HUES6 (cell line): ENCODE data around the gene PITX2.

Experiments
- H3K27ac ChIP-seq: 2 replicates; pipeline ENCODE4 v1.7.0; 2013; ENCODE audit warnings: low read depth, mild to moderate bottlenecking, low read length, inconsistent platforms
- H3K27me3 ChIP-seq: 2 replicates; pipeline ENCODE4 v1.6.1; 2013; ENCODE audit warnings: low read length; ENCODE audit not compliant: control insufficient read depth, insufficient read depth
- H3K36me3 ChIP-seq: 2 replicates; pipeline ENCODE4 v1.6.1; 2013; ENCODE audit warnings: low read length; ENCODE audit not compliant: control insufficient read depth, insufficient read depth
- H3K4me1 ChIP-seq: 2 replicates; pipeline ENCODE4 v1.6.1; 2013; ENCODE audit warnings: low read length; ENCODE audit not compliant: control insufficient read depth, insufficient read depth
- H3K4me3 ChIP-seq: 2 replicates; pipeline ENCODE4 v1.5.1; 2013; ENCODE audit warnings: low read depth, low read length
- H3K9ac ChIP-seq: one replicate; pipeline ENCODE4 v1.6.1; 2013; ENCODE audit warnings: mild to moderate bottlenecking, low read length
- H3K9me3 ChIP-seq: 2 replicates; pipeline ENCODE4 v1.6.1; 2013; ENCODE audit warnings: low read depth, low read length; ENCODE audit not compliant: control insufficient read depth, insufficient read depth

Gene PITX2

DNA sequence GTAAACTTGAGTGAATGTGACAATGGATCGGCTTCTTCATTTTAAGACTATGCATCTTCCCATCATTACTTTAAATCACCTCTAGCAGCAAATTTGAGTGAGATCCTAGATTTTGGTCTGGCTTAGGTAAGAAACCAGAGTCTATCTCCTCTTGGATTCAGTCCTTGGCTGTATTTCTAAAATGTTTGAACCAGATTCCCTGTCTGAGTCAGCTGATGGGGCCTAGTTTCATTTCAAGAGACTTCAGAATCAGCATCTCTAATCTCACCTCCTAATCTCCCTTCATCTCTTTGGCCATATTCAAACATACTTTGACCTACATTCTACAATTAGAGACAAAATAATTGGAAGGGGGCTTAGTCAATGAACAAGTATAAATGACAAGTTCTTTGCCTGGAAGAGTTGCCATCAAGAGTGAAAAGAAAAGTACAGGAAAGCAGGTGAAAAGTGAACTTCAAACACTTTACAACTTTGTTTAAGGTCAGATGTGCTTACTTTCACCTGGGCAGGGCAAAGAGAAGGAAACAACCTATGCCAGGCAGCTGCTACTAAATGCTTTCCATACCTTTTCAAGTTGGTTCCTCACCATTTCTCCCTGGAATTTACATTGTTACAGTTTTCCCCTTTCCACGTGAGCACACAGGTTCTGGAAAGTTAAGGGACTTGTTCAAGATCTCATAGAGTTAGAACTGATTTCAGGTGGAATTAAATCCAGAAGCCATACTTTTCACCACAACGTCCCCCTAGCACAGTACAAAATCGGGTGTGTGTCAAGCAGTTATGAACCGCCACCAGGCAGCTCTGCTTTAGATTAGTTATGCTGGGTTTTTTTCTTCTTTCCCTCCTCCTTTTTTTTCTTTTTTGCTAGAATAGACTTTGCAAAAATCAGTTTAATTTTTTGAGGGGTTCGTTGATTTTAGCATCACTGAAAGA, 30.7 kb upstream of the PITX2 start:
- no peak overlapping the region for H3K27ac ChIP-seq

DNA sequence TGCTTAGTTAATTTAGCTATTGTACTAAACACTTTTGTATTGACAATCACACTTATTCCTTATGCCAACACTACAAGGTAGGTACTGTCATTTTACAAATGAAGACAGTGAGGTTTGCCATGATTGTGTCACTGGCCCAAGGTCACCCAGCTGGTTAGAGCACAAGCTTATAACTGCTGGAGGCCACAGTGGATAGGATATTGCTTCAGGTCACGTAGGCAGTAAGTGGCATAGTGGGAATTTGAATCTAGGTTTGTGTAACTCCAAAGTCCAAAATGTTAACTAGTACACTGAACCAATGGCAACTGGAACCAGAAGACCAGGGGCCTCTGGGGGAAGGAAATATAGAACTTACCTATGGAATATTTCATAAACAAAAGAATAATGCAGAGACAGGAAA, 21.1 kb upstream of the PITX2 start:
- H3K27me3 ChIP-seq, result peaks cover 43% of the 10 kb centered on the region

More for the DNA sequence above, 30.7 kb upstream of the PITX2 start:
- Histone ChIP-seq H3K36me3 (no peaks in the 10 kb centered on the region), H3K9ac (no peak overlapping the region), H3K9me3 (peaks cover 7% of the 10 kb centered on the region), H3K4me1 (no peaks in the 10 kb centered on the region), H3K27me3 (no peaks in the 10 kb centered on the region), H3K4me3 (no peak overlapping the region)

DNA sequence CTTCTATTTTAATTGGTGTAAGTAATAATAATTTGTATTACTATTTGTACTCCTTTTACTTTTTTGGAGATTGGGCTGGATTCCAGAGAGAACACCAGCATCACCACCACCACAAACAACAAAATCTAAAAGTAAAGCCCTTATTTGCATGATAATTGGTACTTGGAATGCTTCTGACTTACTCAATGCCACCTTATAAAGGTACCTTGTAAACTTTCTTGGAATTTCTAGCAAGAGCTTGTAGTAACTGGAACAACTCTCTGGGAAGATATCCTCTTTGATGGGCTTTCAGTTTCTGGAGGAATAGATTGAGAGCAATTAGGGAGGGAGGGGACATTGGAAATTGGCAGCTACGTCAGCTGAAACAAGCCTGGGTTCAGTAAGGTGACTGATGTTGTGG, 20.2 kb upstream of the PITX2 start:
- Histone ChIP-seq H3K9ac (no peak overlapping the region), H3K27ac (no peak overlapping the region), H3K4me1 (peaks cover 52% of the 10 kb centered on the region), H3K4me3 (0 out of 2 replicates have a peak overlapping the region, but pooled peaks have one; percentile 7), H3K27me3 (peaks cover 52% of the 10 kb centered on the region), H3K9me3 (no peaks in the 10 kb centered on the region), H3K36me3 (no peaks in the 10 kb centered on the region)

More for the DNA sequence above, 21.1 kb upstream of the PITX2 start:
- Histone ChIP-seq H3K9ac (no peak overlapping the region), H3K36me3 (no peaks in the 10 kb centered on the region), H3K4me1 (peaks cover 43% of the 10 kb centered on the region), H3K4me3 (no peak overlapping the region), H3K9me3 (no peaks in the 10 kb centered on the region), H3K27ac (no peak overlapping the region)

DNA sequence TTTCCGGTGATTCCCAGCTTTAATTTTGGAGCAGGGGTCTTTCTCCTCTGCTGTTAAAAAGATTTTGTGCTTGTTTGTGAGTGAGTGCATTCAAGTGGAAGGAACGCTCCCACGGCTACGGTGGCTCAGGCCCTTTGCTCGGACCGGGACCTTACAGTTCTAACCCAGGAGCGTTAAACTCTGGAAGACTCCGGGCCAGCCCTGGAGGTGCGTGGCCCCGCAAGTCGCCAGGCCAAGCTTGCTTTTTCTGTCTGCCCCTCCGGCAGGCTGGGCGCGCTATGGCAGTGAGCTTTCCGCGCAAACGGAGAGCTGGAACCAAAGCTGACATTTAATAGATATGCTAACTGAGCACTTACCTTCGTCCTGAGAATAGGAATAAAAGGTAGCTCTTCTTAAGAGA, 18.3 kb upstream of the PITX2 start:
- Histone ChIP-seq H3K36me3 (no peaks in the 10 kb centered on the region), H3K4me3 (peak overlapping the region; percentile 84), H3K27me3 (peaks cover 71% of the 10 kb centered on the region), H3K27ac (no peak overlapping the region), H3K4me1 (peaks cover 57% of the 10 kb centered on the region), H3K9ac (no peak overlapping the region), H3K9me3 (no peaks in the 10 kb centered on the region)

DNA sequence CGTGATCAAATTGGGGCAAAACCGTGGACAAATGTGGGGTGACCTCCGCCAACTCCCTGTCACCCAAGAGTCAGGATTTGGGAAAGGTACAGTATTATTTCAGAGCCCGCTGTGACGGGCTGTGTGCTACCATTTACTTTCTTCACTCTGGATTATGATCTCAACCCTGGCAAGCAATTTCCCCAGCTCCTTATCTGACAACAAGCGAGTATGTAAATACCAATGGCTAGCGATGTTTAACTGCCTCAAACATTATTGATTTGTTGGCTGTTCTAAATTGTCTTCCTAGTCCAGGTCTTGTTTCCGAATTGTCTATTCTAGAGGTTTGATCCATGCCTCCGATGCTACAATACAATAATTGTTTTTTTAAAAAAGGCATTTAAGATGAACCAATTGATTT, 17.7 kb upstream of the PITX2 start:
- peaks cover 57% of the 10 kb centered on the region for H3K4me1 ChIP-seq
- no peaks in the 10 kb centered on the region for H3K9me3 ChIP-seq
- H3K9ac ChIP-seq, result no peak overlapping the region
- no peaks in the 10 kb centered on the region for H3K36me3 ChIP-seq
- H3K4me3 ChIP-seq, result peak overlapping the region; percentile 84
- no peak overlapping the region for H3K27ac ChIP-seq
- peaks cover 77% of the 10 kb centered on the region for H3K27me3 ChIP-seq

DNA sequence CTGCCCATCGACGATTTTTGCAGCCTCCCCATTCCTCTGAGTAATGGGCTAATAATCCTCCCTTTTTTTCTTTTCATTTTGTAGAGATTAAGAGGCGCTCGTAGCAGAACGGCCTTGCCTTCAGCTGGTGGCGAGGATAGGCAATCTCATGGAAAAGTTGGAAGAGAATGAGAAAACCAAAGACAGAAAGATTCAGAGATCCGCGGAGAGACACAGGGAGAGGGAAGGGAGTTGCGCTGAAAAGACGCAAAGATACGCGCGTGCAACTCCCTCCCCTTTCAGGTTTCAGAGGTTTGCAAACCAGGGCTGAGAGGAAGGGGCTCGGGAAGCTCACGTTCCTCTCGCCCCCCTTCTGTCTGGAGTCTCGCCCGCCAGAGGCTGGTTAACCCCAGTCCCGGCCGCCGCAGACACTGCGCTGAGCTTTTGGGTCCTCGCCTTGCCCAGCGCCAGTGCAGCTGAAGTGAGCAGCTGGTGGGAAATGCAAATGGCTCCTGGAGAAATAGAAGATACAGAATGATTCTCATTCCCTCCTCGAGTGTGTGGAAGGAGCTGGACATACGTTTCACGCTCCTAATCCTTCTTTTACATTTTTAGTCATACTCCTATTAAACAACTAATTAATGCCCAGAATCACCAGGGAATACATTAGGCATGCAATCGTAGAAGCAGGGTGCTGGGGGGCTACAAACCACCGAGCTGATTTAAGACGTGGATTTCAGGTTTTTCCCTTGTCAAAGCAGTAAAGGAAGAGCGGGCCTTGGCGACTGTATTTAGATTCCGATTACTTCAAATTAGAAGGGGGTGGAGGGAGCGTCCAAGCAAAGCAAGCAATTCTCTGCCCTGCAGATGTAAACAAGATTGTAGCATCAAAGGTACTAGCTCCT, 16.6 kb upstream of the PITX2 start:
- no peak overlapping the region for H3K27ac ChIP-seq
- no peaks in the 10 kb centered on the region for H3K9me3 ChIP-seq
- H3K9ac ChIP-seq, result no peak overlapping the region
- H3K4me3 ChIP-seq, result peak overlapping the region; percentile 84
- no peaks in the 10 kb centered on the region for H3K36me3 ChIP-seq
- H3K27me3 ChIP-seq, result peaks cover 89% of the 10 kb centered on the region
- H3K4me1 ChIP-seq, result peaks cover 63% of the 10 kb centered on the region

DNA sequence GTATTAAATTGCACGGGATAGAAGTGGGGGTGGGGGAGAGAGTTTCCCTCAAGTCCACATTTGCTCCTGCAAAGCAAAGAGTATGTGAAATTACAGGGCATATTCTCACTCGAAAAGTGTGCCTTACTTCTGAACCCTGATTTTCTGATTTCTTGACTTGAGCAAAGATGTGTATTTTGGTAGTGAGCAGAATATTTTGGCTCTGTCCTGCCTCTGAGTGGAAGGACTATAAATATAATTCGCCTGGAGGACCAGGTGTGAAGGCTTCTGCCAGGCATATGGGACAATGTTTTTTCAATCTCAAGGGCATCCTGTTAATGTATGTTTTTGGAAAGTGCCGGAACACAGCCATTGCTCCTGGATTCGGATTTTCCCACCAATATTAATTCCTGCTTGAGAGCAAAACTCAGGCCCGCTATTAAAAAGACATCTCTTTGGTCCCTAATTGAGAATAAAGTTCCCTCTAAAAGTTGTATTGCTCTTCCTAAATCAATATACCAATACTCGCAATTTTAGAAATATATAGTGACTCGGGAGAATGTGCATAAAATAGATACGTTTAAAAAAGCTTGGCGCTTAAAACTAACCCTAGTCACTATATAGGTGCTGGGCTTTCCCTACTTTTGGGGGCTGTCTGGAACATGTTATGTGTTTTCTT, 15.3 kb upstream of the PITX2 start:
- Histone ChIP-seq H3K4me3 (peak overlapping the region; percentile 84), H3K9me3 (no peaks in the 10 kb centered on the region), H3K4me1 (peaks cover 65% of the 10 kb centered on the region), H3K36me3 (no peaks in the 10 kb centered on the region), H3K27ac (no peak overlapping the region), H3K27me3 (peaks cover 98% of the 10 kb centered on the region), H3K9ac (peak overlapping the region; percentile 13)

DNA sequence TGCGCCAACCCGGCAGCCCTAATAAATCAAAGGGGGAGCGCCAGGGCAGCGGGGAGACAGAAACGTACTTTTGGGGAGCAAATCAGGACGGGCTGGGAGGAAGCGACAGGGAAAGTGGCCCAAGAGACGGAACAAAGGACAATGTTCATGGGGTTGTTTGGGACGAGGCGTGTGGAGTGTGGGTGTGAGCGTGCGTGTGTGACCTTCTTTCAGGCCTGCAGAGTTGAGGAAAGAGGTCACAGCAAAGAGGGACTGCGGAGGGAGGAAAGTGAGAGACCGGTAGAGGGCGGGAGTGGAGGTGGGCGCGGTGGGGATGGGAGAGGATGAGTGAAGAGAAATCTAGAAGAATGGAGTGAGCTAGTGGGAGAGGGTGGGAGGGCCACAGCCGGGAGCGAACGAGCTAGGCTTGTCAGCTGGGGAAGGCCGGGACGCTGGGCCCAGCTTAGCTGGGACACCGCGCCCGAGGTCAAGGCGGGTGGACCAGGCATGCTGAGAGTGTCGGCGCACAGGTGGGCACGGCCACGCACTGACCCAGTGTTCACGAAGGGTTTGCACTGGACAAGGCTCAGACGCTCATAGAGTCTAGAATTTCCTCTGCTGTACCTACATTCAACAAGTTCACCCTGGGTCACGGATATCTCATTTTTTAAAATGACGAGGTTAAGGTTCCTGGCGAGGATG, 14.7 kb upstream of the PITX2 start:
- Histone ChIP-seq H3K27ac (no peak overlapping the region), H3K9ac (peak overlapping the region; percentile 63), H3K9me3 (no peaks in the 10 kb centered on the region), H3K27me3 (peaks cover 100% of the 10 kb centered on the region), H3K4me1 (peaks cover 63% of the 10 kb centered on the region), H3K36me3 (no peaks in the 10 kb centered on the region), H3K4me3 (peak overlapping the region; percentile 84)

DNA sequence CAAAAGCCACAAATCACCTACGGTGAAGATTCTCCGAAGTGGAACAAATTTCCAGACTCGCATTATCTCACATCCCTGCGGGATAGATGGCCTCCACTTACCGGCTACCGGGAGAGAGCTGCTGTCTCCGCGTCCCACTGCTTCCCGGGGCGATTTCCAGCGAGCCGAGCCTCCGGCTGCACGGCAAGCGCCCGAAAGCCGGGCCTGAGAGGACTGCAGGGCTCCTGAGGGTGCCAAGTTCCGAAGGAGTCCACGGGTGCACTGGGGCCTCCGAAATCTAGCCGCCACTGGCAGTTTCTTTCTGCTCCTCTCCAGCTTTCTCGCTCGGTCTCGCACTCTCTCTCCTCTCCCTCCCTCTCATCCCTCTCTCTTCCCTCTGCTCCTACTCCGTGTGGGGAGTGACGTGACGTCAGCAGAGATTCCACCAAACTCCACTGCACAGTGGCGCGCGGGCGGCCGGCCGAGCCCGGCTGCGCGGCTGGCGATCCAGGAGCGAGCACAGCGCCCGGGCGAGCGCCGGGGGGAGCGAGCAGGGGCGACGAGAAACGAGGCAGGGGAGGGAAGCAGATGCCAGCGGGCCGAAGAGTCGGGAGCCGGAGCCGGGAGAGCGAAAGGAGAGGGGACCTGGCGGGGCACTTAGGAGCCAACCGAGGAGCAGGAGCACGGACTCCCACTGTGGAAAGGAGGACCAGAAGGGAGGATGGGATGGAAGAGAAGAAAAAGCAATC, 14.0 kb upstream of the PITX2 start:
- Histone ChIP-seq H3K36me3 (no peaks in the 10 kb centered on the region), H3K9me3 (no peaks in the 10 kb centered on the region), H3K4me1 (peaks cover 59% of the 10 kb centered on the region), H3K27ac (no peak overlapping the region; the same call in 1 of the 2 replicates), H3K9ac (peak overlapping the region; percentile 63), H3K4me3 (peak overlapping the region; percentile 84), H3K27me3 (peaks cover 100% of the 10 kb centered on the region)
